Femur (tissue), 1 donor: ENCODE measurements around the gene PDE9A.

ENCODE experiments used
- DNase-seq: peaks from one replicate; pipeline ENCODE4 v3.0.0-alpha.2; 2017

The PDE9A gene

GRCh38 chr21:42644223-42645208, 8.9 kb upstream of the PDE9A start:
- no peak for DNase-seq

GRCh38 chr21:42645211-42646075, 8.0 kb upstream of the PDE9A start:
- DNase-seq = no peak

GRCh38 chr21:42646076-42646825, 7.2 kb upstream of the PDE9A start:
- no peak for DNase-seq

GRCh38 chr21:42646836-42647235, 6.6 kb upstream of the PDE9A start:
- no peak for DNase-seq

GRCh38 chr21:42648606-42649005, 4.8 kb upstream of the PDE9A start:
- no peak for DNase-seq

GRCh38 chr21:42649122-42650032, 4.0 kb upstream of the PDE9A start:
- no peak for DNase-seq

- no peak for DNase-seq
Measured at GRCh38 chr21:42650033-42650370, 3.4 kb upstream of the PDE9A start.

GRCh38 chr21:42650441-42651421, 2.7 kb upstream of the PDE9A start:
- no peak for DNase-seq

- no peak for DNase-seq
Measured at GRCh38 chr21:42651515-42652401, 1.7 kb upstream of the PDE9A start.

GRCh38 chr21:42652527-42653230, 742 bp upstream of the PDE9A start:
- DNase-seq = peak; percentile 79

- no peak for DNase-seq
Measured at GRCh38 chr21:42654179-42654912, 925 bp downstream of the PDE9A start.

GRCh38 chr21:42654913-42655795, 1.7 kb downstream of the PDE9A start:
- no peak for DNase-seq

GRCh38 chr21:42655796-42656770, 2.7 kb downstream of the PDE9A start:
- DNase-seq = no peak

GRCh38 chr21:42656872-42657271, 3.5 kb downstream of the PDE9A start:
- DNase-seq = no peak

- DNase-seq = no peak
Measured at GRCh38 chr21:42657676-42658319, 4.4 kb downstream of the PDE9A start.
